ENCODE measurements around the gene IVL.

IVL gene

DNA sequence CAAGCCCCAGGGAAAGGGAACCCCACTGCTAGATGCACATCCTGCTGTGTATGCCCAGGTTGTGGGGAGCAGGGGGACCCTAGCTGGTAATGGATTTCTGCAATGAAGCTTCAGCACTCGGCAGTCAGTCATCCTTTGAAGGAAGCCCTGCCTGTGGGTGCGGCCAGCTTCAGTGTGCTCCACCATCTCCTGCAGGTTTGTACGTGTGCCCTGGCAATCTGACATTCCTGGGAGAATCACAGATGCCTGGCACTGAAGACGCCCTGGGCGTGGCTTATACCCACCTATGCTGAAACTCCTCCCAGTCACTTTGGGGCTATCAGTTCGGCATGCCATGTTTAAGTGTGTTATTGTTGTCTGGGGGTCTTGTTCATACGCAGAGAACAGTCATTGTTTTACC lies 45.4 kb downstream of the IVL start:
- no peak for DNase-seq

GRCh38 chr1:152954436-152954835 lies 46.1 kb downstream of the IVL start:
- no peak for DNase-seq

DNA sequence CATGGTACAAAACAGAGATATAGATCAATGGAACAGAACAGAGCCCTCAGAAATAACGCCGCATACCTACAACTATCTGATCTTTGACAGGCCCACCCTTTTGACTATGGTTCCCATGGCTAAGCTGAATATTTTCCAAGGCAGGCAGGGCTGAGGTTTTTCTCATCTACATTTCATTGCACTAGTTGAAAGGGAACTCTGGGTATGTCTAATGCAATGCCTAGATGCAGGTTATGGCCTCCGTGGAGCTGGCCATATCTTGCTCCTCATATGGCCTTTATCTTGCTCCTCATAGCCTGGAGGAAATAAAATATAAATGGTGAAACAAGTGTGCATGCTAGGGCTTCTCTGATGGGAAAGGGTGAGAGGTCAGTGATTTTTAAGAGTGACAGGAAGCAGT lies 49.2 kb downstream of the IVL start:
- DNase-seq: no peak

- DNase-seq: no peak
Observed at GRCh38 chr1:152959273-152959672, 50.9 kb downstream of the IVL start.

DNA sequence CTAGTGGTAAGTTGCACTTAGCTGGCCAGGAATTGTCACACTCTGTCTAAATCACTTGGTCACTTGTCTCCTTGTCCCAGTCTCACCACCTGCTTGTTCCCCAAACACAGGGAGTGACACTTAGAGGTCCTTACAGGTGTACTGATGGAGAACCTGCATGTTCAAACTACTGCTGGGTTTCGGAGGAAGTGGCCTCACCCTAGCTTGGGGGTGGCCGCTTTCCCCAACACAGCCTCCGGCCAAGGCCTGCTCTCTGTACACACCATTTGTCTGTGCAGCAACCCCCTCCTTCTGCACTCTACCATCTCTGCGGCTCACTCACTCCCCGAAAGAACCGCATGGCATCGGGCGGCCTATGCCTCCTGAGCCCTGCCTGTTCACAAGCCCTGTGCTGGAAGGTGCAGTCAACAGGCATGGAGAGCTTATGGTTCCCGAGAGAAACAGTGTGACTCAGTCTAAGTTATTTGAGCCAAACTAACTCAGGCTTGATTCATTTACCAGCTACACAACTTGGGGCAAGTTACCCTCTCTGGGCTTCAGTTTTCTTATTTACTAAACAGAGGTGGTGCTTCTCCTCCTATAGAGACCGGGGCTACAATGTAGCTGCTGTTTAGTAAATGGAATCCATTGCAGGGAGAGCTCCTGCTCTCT lies 51.6 kb downstream of the IVL start:
- no peak for DNase-seq

GRCh38 chr1:152960452-152961044 lies 52.2 kb downstream of the IVL start:
- no peak for DNase-seq

Data from CD4-positive, alpha-beta T cell treated with Interferon alpha-2 for 1 hour (primary cell).